A549 (cell line): Measurements from ENCODE around the gene LRRC61. TPM values are rescaled to one million over a fixed set of nuclear protein-coding genes. Genes with fewer than 3 reads are reported as not detected.

ENCODE experiments used
- ATAC-seq, 2 experiments: fragments of 200-7000 bp in 1 of 2; fragments of >200 bp in 1 of 2; cut with Nextera tagmentation in 1 of 2; cut with Tn5 transposase in 1 of 2; 3 replicates each; pipeline versions ENCODE4 v1.8.0 to v1.9.1; 2018 to 2020; ENCODE audit warnings: mild to moderate bottlenecking in 1 of 2, moderate library complexity in 1 of 2
- CTCF ChIA-PET: fragments of 300-600 bp; sonication (Branson Sonifier 250); formaldehyde crosslinking; extraction: SDS; loops from one replicate; lab custom pipeline; 2021; ENCODE audit warnings: antibody characterized with exemption, inconsistent platforms; lab: Yijun Ruan, JAX
- POLR2A ChIA-PET: fragments of 350-600 bp; formaldehyde crosslinking; extraction: SDS; loops from one replicate; lab custom pipeline; 2021; ENCODE audit warnings: antibody characterized with exemption, inconsistent platforms; lab: Yijun Ruan, JAX
- DNase-seq, 2 experiments: peaks; one replicate each; pipeline versions ENCODE4 v3.0.0 to v3.0.0-alpha.2; 2011 to 2016; ENCODE audit warnings: low read depth in 1 of 2, low spot score in 1 of 2
- FAIRE-seq: peaks from 2 replicates; lab custom pipeline; 2011; peaks lifted over from hg19 to GRCh38; lab: Jason Lieb, UNC
- H3K27ac ChIP-seq, 2 experiments: fragments of >200 bp; sonication (Bioruptor Twin); formaldehyde crosslinking; 3 replicates each; pipeline ENCODE4 v1.5.1; 2016 to 2017
- H3K4me1 ChIP-seq: fragments of >200 bp; sonication (Bioruptor Twin); formaldehyde crosslinking; 3 replicates; pipeline ENCODE4 v1.6.1; 2016
- H3K4me2 ChIP-seq: fragments of >200 bp; sonication (Bioruptor Twin); formaldehyde crosslinking; 3 replicates; pipeline ENCODE4 v1.6.1; 2016
- H3K4me3 ChIP-seq: fragments of >200 bp; sonication (Bioruptor Twin); formaldehyde crosslinking; 3 replicates; pipeline ENCODE4 v1.5.1; 2016
- H3K9me3 ChIP-seq: fragments of >200 bp; sonication (Bioruptor Twin); formaldehyde crosslinking; 3 replicates; pipeline ENCODE4 v1.6.1; 2016
- ATOH8 ChIP-seq: fragments of 250-450 bp; sonication (Bioruptor Pico); IDR thresholded peaks from 2 replicates; pipeline ENCODE4 v1.5.0; 2020; ENCODE audit warnings: low read depth, mild to moderate bottlenecking, moderate library complexity
- BHLHE40 ChIP-seq: IDR thresholded peaks from 2 replicates; pipeline ENCODE4 v1.6.1; 2012; ENCODE audit warnings: low read depth, low read length, inconsistent platforms
- CBX2 ChIP-seq: fragments of 200-600 bp; sonication (generic); IDR thresholded peaks from 2 replicates; pipeline ENCODE4 v1.6.1; 2016; ENCODE audit warnings: low read depth, mild to moderate bottlenecking, borderline replicate concordance
- CHD2 ChIP-seq: fragments of 150-350 bp; IDR thresholded peaks from 2 replicates; pipeline ENCODE4 v1.6.1; 2014; ENCODE audit warnings: low read length; ENCODE audit not compliant: partially characterized antibody
- CHD4 ChIP-seq: fragments of 200-600 bp; sonication (generic); IDR thresholded peaks from 2 replicates; pipeline ENCODE4 v1.6.1; 2016; ENCODE audit warnings: antibody characterized with exemption, mild to moderate bottlenecking, borderline replicate concordance
- ELK1 ChIP-seq: fragments of 150-350 bp; IDR thresholded peaks from 2 replicates; pipeline ENCODE4 v1.6.1; 2014; ENCODE audit warnings: low read depth, mild to moderate bottlenecking, low read length
- EP300 ChIP-seq, 2 experiments: fragments of >200 bp; sonication (Bioruptor Twin); formaldehyde crosslinking; IDR thresholded peaks; 2 replicates in 1 of 2; 3 replicates in 1 of 2; pipeline ENCODE4 v1.6.1; 2016 to 2017
- FOSB ChIP-seq: fragments of 250-450 bp; sonication (Bioruptor Pico); IDR thresholded peaks from 2 replicates; pipeline ENCODE4 v1.5.0; 2020; ENCODE audit warnings: mild to moderate bottlenecking, moderate library complexity
- FOSL2 ChIP-seq, 2 experiments: fragments of 450-650 bp in 1 of 2; fragments of >200 bp in 1 of 2; sonication (Bioruptor Twin) in 1 of 2; formaldehyde crosslinking; IDR thresholded peaks; 2 replicates each; pipeline versions ENCODE4 v1.5.0 to v1.6.1; 2016 to 2020; ENCODE audit warnings: mild to moderate bottlenecking in 1 of 2, moderate library complexity in 1 of 2
- HDAC2 ChIP-seq: fragments of 200-600 bp; sonication (generic); IDR thresholded peaks from 2 replicates; pipeline ENCODE4 v1.6.1; 2016
- HOXB13 ChIP-seq: fragments of 250-450 bp; sonication (Bioruptor Pico); IDR thresholded peaks from 2 replicates; pipeline ENCODE4 v1.5.0; 2020; ENCODE audit warnings: low read depth, mild to moderate bottlenecking, moderate library complexity
- JUN ChIP-seq, 2 experiments: fragments of >200 bp; sonication (Bioruptor Twin); formaldehyde crosslinking; IDR thresholded peaks; 2 replicates in 1 of 2; 3 replicates in 1 of 2; pipeline ENCODE4 v1.6.1; 2016 to 2017
- KDM1A ChIP-seq: fragments of 200-600 bp; sonication (generic); IDR thresholded peaks from 2 replicates; pipeline ENCODE4 v1.6.1; 2016; ENCODE audit warnings: low read depth, mild to moderate bottlenecking
- NFE2L2 ChIP-seq: fragments of 150-350 bp; conservative IDR thresholded peaks from 2 replicates; pipeline ENCODE4 v1.6.1; 2014; ENCODE audit warnings: low read length
- NR3C1 ChIP-seq: fragments of >200 bp; sonication (Bioruptor Twin); formaldehyde crosslinking; IDR thresholded peaks from 3 replicates; pipeline ENCODE4 v1.6.1; 2017
- PHF8 ChIP-seq: fragments of 200-600 bp; sonication (generic); IDR thresholded peaks from 2 replicates; pipeline ENCODE4 v1.6.1; 2016; ENCODE audit warnings: low read depth, mild to moderate bottlenecking, antibody characterized with exemption, moderate library complexity, borderline replicate concordance
- POLR2A ChIP-seq: IDR thresholded peaks from 2 replicates; pipeline ENCODE4 v1.6.1; 2012; ENCODE audit warnings: mild to moderate bottlenecking, low read length
- POLR2AphosphoS2 ChIP-seq: conservative IDR thresholded peaks from 2 replicates; pipeline ENCODE4 v1.6.1; 2012; ENCODE audit warnings: low read length, improper control_type of control experiment, inconsistent platforms
- RAD21 ChIP-seq, 2 experiments: fragments of >200 bp in 1 of 2; sonication (Bioruptor Twin) in 1 of 2; formaldehyde crosslinking in 1 of 2; IDR thresholded peaks in 1 of 2; conservative IDR thresholded peaks in 1 of 2; 2 replicates in 1 of 2; 3 replicates in 1 of 2; pipeline ENCODE4 v1.6.1; 2012 to 2018; ENCODE audit warnings: inconsistent platforms in 1 of 2
- RCOR1 ChIP-seq: fragments of 150-350 bp; IDR thresholded peaks from 2 replicates; pipeline ENCODE4 v1.6.1; 2014; ENCODE audit warnings: antibody characterized with exemption, low read length, low read depth
- RFX5 ChIP-seq: fragments of 450-650 bp; IDR thresholded peaks from 2 replicates; pipeline ENCODE4 v1.7.1; 2014; ENCODE audit warnings: antibody characterized with exemption, mild to moderate bottlenecking, moderate library complexity
- RNF2 ChIP-seq: fragments of 200-600 bp; sonication (generic); IDR thresholded peaks from 2 replicates; pipeline ENCODE4 v1.6.1; 2016; ENCODE audit warnings: low read depth, mild to moderate bottlenecking, antibody characterized with exemption, moderate library complexity, borderline replicate concordance
- SREBF2 ChIP-seq: fragments of 450-650 bp; IDR thresholded peaks from 2 replicates; pipeline ENCODE4 v1.6.1; 2014; ENCODE audit warnings: mild to moderate bottlenecking, moderate library complexity
- TFCP2L1 ChIP-seq: fragments of 250-450 bp; sonication (Bioruptor Pico); IDR thresholded peaks from 2 replicates; pipeline ENCODE4 v1.5.0; 2021; ENCODE audit warnings: mild to moderate bottlenecking
- ZC3H11A ChIP-seq: fragments of 450-650 bp; IDR thresholded peaks from 2 replicates; pipeline ENCODE4 v1.6.1; 2014; ENCODE audit warnings: antibody characterized with exemption, mild to moderate bottlenecking
- WGBS: methylation state at CpG from one replicate; pipeline ENCODE4 v1.1.6; 2017; ENCODE audit errors: missing lambda C conversion rate; 5-methylcytosine and 5-hydroxymethylcytosine counted together
- polyA plus RNA-seq, 4 experiments: library from polyadenylated mRNA; depleted of rRNA in 3 of 4; stranded (reverse); fragments of >200 nt; fragmentation: RNase III in 1 of 4; extraction: RNeasy Plus Mini Kit Qiagen cat#74134 plus additional on column Dnase treatment in 1 of 4; gene quantifications; 2 replicates in 3 of 4; 3 replicates in 1 of 4; pipeline ENCODE4 v1.2.3, GENCODE V29; 2011 to 2017
- TF ChIP-seq, protein P1 (sequence below): fragments of 450-650 bp; IDR thresholded peaks from 2 replicates; pipeline ENCODE4 v1.6.1; 2014; ENCODE audit warnings: antibody characterized with exemption
- TF ChIP-seq, protein P2 (sequence below): IDR thresholded peaks from 2 replicates; pipeline ENCODE4 v1.6.1; 2012; ENCODE audit warnings: low read depth, borderline replicate concordance

Gene LRRC61
- polyA plus RNA-seq, 2 of the 4 experiments (the other 2 are of a cell fraction) = 0.19 to 0.22 TPM

DNA sequence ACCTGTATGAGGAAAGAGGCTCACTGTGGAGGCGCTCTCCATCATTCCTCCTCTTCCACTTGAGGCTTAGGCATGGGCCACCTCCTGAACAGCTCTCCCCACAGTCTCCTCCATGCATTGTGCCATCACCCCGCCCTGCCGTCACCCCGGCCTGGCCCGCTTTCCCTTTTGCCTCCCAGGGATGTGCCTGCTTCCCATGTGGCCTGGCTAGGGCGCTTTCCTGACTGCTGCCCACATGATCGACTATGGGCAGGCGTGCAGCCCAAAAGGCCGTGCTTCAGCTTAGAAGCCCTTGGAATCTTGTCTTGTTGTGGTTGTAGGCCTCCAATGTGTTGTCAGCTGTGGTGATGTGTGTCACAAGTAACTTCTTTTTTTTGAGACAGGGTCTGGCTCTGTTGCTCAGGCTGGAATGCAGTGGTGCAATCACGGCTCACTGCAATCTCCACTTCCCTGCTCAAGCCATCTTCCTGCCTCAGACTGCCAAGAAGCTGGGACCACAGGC, 2.0 kb downstream of the LRRC61 start:
- Histone ChIP-seq H3K4me1 (no peaks in the 10 kb centered on the region), H3K9me3 (no peaks in the 10 kb centered on the region), H3K4me2 (no peak overlapping the region), H3K4me3 (no peak overlapping the region), H3K27ac (no peak overlapping the region)
- no peak for FAIRE-seq
- ATAC-seq = no peak
- TF ChIP-seq JUN (IDR thresholded peaks at IDR 0.05) (no peak), KDM1A (no peak), CHD2 (no peak), POLR2A (no peak), ELK1 (no peak), CHD4 (no peak), ATOH8 (CRISPR knock-in tag) (no peak), SREBF2 (no peak), CBX2 (no peak), PHF8 (no peak), ZC3H11A (no peak), RFX5 (no peak), HDAC2 (no peak), RNF2 (no peak), TFCP2L1 (CRISPR knock-in tag) (no peak), FOSL2 (IDR thresholded peaks at IDR 0.05) (no peak), FOSL2 (CRISPR knock-in tag; IDR thresholded peaks at IDR 0.05) (no peak), NFE2L2 (no peak), BHLHE40 (no peak)
- TF ChIP-seq, protein P1, sequence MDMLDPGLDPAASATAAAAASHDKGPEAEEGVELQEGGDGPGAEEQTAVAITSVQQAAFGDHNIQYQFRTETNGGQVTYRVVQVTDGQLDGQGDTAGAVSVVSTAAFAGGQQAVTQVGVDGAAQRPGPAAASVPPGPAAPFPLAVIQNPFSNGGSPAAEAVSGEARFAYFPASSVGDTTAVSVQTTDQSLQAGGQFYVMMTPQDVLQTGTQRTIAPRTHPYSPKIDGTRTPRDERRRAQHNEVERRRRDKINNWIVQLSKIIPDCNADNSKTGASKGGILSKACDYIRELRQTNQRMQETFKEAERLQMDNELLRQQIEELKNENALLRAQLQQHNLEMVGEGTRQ = no peak
- POLR2A ChIA-PET = no interaction called here
- 91% methylated on average over 10 of the region's 10 CpGs for WGBS
- DNase-seq = no peak
- CTCF ChIA-PET = interaction anchor here (1.6 kb wide), 1 partner anchor 10 kb away, joined by 3 read pairs; no protein-coding TSS in a partner anchor

GRCh38 chr7:150325901-150326300, 2.7 kb downstream of the LRRC61 start:
- no peak for DNase-seq
- ChIA-PET POLR2A (no interaction called here), CTCF (interaction anchor here (0.9 to 1.6 kb wide), 3 partner anchors 9 to 96 kb away, joined by 3 read pairs; no protein-coding TSS in a partner anchor)
- no peaks in the 10 kb centered on the region for H3K4me1 ChIP-seq
- no peak overlapping the region for H3K4me3 ChIP-seq
- H3K4me2 ChIP-seq = no peak overlapping the region
- H3K27ac ChIP-seq = no peak overlapping the region
- no peak for FAIRE-seq
- ATAC-seq = no peak
- WGBS = 89% methylated on average over 6 of the region's 6 CpGs
- TF ChIP-seq RAD21 (conservative IDR thresholded peaks at IDR 0.05 in 1 of 2, IDR thresholded peaks at IDR 0.05 in 1 of 2) (no peak), EP300 (IDR thresholded peaks at IDR 0.05) (no peak), HDAC2 (no peak), FOSL2 (IDR thresholded peaks at IDR 0.05) (no peak), FOSL2 (CRISPR knock-in tag; IDR thresholded peaks at IDR 0.05) (no peak), RCOR1 (no peak), FOSB (no peak), HOXB13 (no peak), NR3C1 (no peak), POLR2AphosphoS2 (no peak)
- TF ChIP-seq, protein P1 = no peak
- TF ChIP-seq, protein P2, sequence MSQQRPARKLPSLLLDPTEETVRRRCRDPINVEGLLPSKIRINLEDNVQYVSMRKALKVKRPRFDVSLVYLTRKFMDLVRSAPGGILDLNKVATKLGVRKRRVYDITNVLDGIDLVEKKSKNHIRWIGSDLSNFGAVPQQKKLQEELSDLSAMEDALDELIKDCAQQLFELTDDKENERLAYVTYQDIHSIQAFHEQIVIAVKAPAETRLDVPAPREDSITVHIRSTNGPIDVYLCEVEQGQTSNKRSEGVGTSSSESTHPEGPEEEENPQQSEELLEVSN = no peak
- H3K9me3 ChIP-seq = no peaks in the 10 kb centered on the region
